ENCODE results near the gene EGFL7.
"Not testable (repeated sequence)": the region's sequence is repeated elsewhere in the genome, so short reads cannot be mapped to it uniquely, and the experiment has no call there.

EGFL7 gene

DNA sequence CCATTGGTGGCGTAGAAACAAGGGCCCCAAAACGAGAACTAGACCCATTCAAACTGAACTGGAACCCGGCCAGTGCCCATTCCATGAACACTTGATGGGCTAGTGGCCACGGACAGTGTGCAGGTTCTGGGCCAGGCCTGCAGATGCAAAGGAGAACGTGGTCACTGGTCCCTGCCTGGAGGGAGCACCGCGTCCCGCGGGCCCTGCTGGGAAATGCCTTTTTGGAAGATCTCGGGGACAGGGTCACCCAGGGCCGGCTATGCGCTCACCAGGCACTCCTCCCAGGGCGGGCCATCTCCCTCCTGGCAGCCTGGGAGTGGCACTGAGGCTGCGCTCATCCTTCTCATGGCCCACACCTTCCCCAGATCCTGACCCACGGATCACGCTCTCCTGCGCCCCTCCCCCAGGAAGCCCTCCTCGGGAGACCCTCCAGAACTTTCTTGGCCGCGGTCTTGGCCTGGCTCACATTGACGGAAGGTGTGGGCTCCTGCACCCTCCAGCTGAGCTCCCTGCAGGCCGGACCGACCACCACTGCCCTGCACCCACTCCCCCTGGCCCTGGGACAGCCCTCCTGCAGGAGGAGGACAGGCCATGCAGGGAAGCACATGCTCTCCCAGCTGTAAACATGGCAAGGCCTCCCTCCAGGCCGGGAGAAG, 46.9 kb downstream of the EGFL7 start:
- no peak for DNase-seq (ENCODE audit: extremely low spot score)
- ChIA-PET POLR2A (no interaction called here), CTCF (no interaction called here)
- TF ChIP-seq, protein P1, sequence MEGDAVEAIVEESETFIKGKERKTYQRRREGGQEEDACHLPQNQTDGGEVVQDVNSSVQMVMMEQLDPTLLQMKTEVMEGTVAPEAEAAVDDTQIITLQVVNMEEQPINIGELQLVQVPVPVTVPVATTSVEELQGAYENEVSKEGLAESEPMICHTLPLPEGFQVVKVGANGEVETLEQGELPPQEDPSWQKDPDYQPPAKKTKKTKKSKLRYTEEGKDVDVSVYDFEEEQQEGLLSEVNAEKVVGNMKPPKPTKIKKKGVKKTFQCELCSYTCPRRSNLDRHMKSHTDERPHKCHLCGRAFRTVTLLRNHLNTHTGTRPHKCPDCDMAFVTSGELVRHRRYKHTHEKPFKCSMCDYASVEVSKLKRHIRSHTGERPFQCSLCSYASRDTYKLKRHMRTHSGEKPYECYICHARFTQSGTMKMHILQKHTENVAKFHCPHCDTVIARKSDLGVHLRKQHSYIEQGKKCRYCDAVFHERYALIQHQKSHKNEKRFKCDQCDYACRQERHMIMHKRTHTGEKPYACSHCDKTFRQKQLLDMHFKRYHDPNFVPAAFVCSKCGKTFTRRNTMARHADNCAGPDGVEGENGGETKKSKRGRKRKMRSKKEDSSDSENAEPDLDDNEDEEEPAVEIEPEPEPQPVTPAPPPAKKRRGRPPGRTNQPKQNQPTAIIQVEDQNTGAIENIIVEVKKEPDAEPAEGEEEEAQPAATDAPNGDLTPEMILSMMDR (IDR thresholded peaks at IDR 0.05; ENCODE audit: control extremely low read depth, extremely low read depth, low read depth, missing control alignments) = no peak

GRCh38 chr9:136710543-136710942, 47.8 kb downstream of the EGFL7 start:
- ChIA-PET CTCF (no interaction called here), POLR2A (no interaction called here)
- TF ChIP-seq, protein P1 (IDR thresholded peaks at IDR 0.05; ENCODE audit: control extremely low read depth, extremely low read depth, low read depth, missing control alignments) = no peak
- no peak for DNase-seq (ENCODE audit: extremely low spot score)

GRCh38 chr9:136711219-136711648, 48.5 kb downstream of the EGFL7 start:
- DNase-seq (ENCODE audit: extremely low spot score); POLR2A ChIA-PET; CTCF ChIA-PET: not testable (repeated sequence)

DNA sequence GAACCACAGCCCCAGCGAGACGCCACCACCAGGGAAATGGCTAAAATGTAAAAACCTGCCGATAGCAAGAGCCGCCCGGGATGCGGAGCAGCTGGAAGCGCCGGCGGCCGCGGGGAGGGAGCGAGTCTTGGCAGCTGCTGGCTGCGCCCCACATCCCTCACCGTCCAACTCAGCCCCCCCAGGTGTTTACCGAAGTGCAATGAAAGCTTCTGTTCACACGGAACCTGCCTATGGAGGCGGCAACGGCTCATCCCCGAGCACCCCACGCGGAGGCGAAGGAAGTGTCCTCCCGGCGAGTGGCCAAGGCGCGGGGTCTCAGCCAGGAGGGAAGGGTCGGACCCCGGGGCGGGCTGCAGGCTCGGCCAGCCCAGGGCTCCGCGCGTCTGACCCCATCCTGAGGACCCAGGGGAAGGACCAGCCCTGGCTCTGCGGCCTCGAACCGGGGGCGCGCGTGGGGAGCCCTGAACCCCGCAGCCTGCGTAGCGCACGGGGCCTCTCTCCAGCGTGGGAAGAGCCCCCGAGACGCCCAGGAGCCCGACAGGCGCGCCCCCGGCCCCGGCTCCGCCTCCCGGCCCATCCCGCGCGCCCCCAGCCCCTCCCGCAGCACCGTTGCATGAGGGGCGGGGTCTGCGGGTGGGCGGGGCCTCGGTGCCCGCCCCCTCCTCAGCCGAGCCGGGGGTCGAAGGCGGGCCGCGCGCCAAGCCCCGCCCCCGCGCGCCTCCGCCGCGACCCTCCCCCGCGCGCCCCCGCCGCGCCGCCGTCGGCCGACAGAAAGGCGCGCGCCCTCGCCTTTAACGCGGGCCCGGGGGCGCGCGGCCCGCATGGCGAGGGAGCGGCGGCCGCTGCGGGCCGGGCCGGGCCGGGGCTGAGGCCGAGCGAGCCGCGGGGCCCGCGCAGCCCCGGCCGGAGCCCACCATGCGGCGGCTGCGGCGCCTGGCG, 49.3 kb downstream of the EGFL7 start, which contains the start of gene DIPK1B:
Gene DIPK1B (plus strand): TSS at position 822 of the 939 bp plus-strand sequence. CDS start 94 bp downstream, at position 916.
- CTCF ChIA-PET = no interaction called here
- POLR2A ChIA-PET = no interaction called here

GRCh38 chr9:136712690-136713544, 50.2 kb downstream of the EGFL7 start:
- ChIA-PET CTCF (interaction anchor here (1.7 to 7.7 kb wide), 2 partner anchors 10 to 16 kb away, joined by 4 to 49 read pairs; no protein-coding TSS in a partner anchor), POLR2A (interaction anchor here (3.9 kb wide), 1 partner anchor 14 kb away, joined by 36 read pairs; no protein-coding TSS in a partner anchor)
- no peak for DNase-seq (ENCODE audit: extremely low spot score)
- TF ChIP-seq, protein P1 (IDR thresholded peaks at IDR 0.05; ENCODE audit: control extremely low read depth, extremely low read depth, low read depth, missing control alignments) = no peak

More for the DNA sequence above, 49.3 kb downstream of the EGFL7 start, which contains the start of gene DIPK1B:
- TF ChIP-seq, protein P1 (IDR thresholded peaks at IDR 0.05; ENCODE audit: control extremely low read depth, extremely low read depth, low read depth, missing control alignments) = no peak
- DNase-seq (ENCODE audit: extremely low spot score) = no peak

GRCh38 chr9:136713550-136713949, 50.8 kb downstream of the EGFL7 start:
- DNase-seq (ENCODE audit: extremely low spot score) = no peak
- ChIA-PET CTCF (interaction anchor here (0.8 to 7.7 kb wide), 4 partner anchors 9 to 129 kb away, joined by 3 to 49 read pairs (median 6); partner anchors contain the start of gene AJM1), POLR2A (interaction anchor here (3.9 kb wide), 1 partner anchor 14 kb away, joined by 36 read pairs; no protein-coding TSS in a partner anchor)
- TF ChIP-seq, protein P1 (IDR thresholded peaks at IDR 0.05; ENCODE audit: control extremely low read depth, extremely low read depth, low read depth, missing control alignments) = no peak

All from GM10248 (cell line).